T-helper 22 cell (primary cell): ENCODE data around the gene RMI2.
A peak's percentile ranks its signal among the peaks of the same experiment; 100 is the strongest.
"Not testable (repeated sequence)": the region's sequence is repeated elsewhere in the genome, so short reads cannot be mapped to it uniquely, and the experiment has no call there.

Experiments used
- DNase-seq: peaks from one replicate; pipeline ENCODE4 v3.0.0-alpha.2; 2020; ENCODE audit warnings: low read depth

Gene RMI2

DNA sequence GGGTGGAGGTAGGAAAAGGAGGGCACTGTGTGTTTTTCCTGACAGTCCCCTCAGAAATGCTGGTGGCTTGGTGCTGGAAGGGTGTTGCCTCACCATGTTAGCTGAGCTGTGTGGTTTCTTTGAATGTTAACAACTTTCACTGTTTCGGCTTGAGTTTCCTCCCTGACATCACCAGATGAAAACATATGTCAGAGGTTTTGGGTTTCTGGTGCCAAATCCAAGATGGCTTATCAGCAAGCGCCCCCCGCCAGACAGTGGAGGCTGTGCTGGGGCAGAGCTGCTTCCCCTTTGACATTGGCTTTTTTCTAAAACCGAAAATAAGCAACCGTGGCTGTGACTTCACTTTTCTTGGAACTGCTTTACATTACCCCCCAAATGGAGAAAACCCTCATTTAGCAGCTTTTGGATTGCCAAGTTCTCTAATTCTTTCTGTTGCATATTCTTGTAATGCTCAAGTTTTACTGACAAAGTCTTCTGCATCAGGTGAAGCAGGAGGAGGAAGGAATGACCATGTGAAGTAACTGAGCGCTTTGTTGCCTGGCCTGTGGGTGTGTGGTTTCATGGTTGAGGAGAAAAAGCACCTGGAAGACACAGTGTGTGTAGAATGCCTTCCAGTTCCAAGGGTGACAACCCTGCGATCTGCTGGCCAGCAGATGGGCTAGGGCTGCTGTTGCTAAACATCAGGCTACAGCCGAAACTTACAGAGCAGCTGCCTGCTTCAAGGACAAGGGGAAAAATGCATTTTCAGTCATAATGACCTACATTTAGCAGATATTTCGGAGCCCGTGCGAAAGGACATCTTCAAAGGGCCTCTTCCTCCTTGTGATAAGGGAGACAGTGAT, 9.7 kb downstream of the RMI2 start:
- DNase-seq: peak; percentile 47

DNA sequence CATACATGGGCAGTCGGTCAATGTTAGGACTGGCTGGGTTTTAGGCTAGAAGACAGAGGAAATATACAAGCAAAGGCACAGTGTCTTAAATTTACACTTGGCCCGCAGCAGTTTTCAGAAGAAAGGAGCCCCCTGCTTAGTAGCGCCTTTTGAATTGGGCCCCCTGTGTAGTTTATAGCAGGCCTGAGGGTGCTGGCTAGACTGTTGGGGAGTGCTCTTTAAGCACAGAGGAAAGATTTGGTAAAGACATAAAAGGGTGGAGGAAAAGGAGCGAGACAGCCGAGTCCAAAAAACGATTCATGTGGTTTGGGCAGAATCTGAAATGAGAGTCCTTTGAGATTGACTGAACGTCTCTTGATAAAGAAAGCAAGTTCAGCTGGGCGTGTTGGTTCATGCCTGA, 10.6 kb downstream of the RMI2 start:
- no peak for DNase-seq

DNA sequence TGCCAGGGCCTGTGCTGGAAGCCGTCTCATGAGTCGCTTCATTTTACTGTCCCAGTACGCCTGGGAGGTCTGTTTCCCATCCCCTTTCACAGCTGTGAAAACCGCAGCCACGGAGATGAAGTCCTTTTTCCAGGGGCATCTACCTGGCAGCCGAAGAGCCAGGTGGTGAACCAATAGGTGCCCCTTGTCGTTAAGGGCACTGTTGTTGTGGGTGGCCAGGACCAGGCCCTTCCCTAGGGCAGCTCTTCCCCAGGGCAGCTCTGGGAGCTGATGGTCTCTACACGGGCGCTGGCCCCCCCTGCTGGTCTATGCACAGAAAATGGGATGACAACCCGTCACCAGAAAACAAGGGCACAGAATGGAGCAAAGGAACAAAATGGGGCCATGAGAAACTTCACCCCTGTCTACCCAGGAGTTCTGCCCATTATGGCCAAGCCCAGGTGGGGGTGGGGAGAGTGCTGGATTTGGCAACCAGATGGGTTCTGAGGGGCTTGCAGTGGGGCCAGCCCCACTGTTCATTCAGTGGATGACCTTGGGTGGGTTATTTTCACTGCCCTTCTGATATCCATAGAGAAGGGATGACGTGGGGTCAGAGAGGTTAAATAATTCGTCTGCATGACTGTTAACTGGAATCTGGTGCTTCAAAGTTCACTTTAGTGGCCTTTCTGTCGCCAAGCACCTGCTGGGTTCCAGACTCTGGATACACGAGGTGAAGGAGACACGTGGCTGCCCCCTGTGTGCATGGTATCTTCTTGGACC, 11.5 kb downstream of the RMI2 start:
- DNase-seq: no peak

DNA sequence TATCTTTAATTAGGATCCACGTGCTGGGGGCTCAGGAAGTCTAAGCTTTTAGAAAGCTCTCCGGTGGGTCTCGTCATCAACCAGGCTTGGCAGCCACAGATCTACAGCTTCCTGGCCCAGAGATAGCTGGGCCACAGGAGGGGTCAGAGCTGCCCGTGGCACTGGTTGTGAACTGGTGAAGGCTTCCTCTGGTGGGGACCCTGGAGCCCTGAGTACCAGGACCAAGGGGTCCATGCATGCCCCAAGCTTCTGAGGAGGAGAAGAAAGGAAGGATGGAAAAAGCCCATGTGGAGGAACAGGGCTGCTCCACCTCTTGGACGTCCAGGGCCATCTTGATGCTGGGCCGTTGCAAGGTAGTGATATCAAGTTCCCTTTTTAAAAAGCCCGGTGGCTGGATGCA, 13.3 kb downstream of the RMI2 start:
- DNase-seq: no peak

DNA sequence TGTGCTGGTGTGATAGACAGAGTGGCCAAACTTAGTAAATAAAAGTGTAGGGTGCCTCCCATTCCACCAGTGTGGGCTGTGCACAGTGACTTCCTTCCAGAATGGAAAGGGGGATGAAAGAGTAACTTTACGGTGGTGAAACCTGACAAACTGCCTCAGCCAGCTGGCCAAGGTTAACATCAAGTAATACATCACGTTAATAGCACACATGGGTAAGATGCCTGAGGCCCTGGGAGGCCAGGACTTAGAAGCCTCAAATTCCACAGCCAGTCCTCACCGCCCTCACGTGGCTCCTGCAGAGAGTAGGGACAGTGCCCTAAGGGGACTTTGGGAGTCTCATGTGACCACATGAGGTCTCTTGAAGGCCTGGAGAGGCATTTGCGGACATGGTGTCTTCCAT, 14.1 kb downstream of the RMI2 start:
- no peak for DNase-seq

DNA sequence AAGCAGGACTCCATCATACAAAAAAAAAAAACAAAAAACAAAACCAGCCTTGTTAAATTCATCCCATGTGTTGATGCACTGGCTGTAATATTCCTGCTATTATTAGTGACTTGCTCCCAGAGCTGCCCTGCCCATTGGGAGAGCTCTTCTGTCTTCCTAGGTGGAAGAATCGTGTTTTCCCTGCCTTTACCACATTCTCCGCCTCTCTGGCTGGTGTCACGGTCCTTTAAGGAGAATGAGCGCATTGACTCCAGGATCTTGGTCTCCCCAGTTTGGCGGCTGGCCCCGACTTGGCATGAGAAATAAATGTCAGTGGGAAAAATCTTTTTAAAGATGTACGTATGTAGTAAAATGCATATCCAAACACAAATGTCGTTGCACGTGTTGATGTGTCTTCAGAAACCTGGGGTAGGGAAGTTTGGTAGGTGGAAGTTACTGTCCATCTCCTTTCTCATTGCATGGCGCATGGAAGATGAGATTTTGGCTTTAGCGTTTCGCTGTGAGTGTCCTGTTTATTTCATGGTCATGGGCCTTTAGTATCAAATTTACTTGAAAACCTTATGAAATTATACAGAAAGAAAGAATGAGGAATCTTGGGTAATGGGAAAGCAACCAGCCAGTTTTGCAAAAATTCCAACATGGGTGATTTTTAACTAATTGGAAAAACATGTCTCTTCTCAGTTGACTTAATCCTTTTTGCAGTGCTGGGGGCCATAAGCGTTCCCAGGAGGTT, 15.5 kb downstream of the RMI2 start:
- DNase-seq: no peak

DNA sequence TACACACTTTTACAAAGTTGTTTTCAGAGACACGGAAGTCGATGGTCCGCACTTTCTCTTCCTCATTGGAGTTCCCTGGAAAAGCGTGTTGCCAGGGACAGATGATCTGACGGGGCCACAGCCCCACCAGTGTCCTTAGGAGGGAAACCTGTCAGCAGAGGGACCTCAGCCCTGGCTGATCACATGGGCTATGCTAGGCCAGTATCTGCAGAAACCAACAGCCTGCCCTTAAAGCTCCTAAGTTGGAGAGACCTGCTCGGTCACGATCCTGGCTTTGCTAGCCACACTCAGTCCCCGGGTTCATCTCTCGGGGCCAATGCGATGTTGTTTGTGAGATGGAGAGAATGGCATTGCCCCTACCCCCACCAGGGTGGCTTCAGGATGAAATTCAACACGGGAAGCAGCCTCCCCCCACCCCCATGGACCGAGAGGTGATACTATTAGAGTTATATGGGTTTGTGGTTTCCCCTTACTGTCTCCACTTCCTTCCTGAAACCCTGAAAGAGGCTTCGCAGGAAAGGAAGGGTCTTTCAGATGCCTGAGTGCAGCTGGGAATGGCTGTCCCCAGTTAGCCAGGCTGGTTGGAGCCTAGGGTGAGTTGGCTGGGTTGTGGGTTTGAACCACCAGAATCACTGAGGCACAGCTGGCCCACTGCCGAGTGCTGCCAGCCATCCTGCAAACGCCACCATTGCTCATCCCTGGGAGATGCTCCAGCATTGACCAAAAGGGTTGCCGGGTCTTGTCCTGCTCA, 16.6 kb downstream of the RMI2 start:
- DNase-seq: no peak

DNA sequence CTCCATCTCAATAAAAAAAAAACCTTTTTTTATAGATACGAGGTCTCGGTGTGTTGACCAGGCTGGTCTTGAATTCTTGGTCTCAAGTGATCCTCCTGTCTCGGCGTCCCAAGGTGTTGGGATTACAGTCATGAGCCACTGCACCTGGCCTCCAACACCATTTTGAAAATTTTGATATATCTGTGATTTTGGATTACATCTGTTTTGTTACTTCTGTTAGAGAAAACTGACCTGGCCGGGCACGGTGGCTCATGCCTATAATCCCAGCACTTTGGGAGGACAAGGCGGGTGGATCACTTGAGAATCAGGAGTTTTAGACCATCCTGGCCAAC, 18.6 kb downstream of the RMI2 start:
- DNase-seq: no peak

DNA sequence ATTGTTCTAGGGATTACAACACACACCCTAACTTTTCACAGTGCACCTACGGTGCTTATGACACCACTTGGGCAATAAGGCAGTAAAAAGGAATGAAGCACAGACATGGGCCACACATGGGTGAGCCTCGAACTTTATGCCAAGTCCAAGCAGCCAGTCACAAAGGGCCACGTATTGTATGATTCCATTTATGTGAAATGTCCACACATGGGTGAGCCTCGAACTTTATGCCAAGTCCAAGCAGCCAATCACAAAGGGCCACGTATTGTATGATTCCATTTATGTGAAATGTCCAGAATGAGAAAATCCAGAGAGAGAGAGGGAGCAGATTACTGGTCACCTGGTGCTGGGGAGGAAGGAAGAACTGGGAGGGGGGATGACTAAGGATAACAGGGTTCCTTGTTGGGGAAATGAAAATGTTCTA, 22.2 kb downstream of the RMI2 start:
- DNase-seq: no peak

DNA sequence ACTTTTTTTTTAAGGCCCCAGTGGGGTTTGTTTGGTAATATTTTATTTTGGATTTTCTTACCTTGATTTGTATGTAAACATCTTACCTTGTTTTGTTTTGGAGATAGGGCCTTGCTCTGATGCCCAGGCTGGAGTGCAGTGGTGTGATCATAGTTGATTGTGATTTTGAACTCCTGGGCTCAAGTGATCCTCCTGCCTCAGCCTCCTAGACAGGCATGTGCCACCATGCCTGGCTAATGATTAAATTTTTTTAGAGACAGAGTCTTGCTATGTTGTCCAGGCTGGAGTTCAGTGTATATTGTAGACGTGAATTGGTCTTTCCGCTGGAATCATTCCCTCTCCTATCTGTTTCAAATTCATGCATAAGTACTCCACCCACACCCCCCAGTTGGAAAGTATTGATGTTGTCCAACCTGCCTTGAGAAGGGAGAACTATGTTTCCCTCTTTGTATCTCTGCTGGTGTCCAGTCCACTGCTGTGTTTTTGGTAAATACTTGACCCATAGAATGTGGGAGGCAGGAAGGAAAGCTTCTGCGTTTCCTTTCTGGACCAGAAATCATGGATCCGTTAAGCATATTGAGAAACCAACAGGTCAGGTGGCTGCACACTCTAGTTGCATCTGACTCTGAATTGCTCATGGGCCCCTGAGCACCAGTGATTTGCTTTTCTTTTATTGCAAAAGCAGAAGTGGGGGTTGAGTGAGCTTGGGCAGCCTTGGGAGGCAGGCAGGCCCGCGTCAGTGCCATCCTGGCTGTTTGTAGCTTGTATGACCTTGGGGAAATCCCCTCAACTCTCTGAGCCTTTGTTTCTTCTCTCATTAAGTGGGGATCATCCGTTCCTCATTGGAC, 25.0 kb downstream of the RMI2 start:
- no peak for DNase-seq

DNA sequence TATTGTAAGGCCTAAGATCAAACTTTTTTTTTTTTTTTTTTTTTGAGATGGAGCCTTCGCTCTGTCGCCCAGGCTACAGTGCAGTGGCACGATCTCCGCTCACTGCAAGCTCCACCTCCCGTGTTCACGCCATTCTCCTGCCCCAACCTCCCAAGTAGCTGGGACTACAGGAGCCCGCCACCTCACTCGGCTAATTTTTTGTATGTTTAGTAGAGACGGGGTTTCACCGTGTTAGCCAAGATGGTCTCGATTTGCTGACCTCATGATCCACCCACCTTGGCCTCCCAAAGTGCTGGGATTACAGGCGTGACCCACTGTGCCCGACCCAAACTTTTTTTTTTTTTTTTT, 25.6 kb downstream of the RMI2 start:
- DNase-seq: not testable (repeated sequence)

DNA sequence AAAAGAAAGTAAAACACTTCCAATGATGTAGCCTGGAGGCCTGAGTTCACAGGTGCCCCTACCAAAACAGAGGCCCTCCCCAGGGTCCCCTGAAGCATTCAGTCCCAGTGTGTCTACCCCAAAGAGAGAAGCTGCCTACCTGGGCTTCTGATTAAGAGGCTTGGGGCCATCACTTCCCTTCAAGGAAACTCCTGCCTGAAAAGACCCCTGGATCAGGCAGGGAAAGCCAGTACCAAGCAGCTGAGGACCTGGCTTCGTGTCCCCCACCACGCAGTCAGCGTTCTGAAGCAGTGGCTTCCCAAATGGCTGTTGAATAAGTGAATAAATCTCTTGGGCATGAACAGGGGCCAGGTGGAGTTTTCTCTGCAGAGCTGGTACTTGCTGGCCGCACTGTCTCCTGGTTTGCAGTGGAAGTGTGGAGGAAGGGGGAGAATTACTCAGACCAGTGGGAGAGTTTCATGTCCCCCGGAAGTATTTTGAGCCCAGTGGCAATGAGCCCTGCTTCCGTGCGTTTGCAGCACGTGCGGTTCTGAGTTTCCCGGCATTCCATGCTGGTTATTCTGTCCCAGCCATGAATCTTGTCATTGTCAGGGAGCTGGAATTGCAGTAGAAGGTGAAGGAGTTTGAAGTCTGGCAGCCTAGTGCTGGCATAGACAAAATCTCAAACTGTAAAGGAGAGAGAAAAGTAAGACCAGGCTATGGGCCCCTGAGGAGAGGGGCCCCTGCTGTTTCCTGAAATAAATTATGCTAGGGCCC, 27.0 kb downstream of the RMI2 start:
- DNase-seq: no peak

DNA sequence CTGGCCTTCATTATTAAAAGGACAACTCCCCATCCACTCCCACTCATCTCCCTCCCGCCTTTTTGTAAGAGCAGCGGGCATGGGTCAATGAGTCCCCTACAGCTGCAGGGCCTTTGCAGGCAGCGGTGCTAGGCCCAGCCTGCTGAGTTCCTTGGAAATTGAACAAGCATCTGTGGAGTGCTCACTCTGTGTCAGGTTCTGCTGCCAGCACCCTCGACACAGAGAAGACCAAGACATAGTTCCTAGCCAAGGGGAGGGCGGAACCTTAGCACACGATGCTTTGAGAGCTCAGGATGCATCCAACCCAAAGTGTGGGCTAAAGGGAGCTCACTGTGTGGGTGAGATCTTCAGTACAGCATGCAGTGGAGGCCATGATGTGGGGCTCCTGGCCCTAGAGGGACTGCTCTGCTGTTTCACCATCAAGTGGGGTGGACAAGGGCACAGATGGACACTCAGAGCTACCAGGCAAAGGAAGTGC, 27.6 kb downstream of the RMI2 start:
- no peak for DNase-seq

DNA sequence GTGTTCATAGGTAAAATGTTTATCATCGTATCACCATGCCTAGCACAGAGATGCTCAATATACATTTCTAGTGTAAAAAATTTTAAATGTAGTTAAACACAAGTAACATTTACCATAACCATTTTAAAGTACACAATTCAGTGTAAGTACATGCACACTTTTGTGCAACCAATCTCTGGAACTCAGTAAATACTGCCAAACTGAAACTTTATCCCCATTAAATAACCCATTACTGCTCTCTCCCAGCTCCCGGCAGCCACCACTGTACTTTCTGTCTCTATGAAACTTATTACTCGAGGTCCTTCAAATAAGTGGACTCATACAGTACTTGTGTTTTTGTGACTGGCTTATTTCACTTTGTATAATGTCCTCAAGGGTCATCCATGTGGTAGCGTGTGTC, 29.0 kb downstream of the RMI2 start:
- DNase-seq: no peak

DNA sequence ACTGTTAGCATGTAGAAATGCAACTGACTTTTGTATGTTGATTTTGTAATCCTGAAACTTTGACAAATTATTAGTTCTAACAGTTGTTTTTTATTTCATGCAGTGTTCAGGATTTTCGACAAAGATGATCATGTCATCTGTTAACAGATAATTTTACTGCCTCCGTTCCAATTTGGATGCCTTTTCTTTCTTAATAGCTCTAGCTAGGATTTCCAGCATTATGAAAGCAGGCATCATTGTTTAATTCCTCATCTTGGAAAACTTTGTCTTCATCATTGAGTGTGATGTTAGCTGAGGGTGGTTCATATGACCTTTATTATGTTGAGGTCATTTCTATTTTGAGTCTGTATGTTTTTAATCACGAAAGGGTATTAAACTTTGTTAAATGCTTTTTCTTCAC, 31.9 kb downstream of the RMI2 start:
- DNase-seq: no peak

DNA sequence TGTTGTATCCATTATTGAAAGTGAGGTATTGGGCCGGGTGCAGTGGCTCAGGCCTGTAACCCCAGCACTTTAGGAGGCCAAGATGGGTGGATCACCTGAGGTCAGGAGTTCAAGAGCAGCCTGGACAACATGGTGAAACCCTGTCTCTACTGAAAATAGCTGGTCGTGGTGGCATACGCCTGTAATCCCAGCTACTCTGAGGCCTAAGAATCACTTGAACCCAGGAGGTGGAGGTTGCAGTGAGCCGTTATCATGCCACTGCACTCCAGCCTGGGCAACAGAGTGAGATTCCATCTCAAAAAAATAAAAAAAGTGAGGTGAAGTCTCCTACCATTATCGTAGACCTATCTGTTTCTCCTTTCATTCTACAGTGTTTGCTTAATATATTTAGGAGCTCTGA, 33.7 kb downstream of the RMI2 start:
- not testable (repeated sequence) for DNase-seq

DNA sequence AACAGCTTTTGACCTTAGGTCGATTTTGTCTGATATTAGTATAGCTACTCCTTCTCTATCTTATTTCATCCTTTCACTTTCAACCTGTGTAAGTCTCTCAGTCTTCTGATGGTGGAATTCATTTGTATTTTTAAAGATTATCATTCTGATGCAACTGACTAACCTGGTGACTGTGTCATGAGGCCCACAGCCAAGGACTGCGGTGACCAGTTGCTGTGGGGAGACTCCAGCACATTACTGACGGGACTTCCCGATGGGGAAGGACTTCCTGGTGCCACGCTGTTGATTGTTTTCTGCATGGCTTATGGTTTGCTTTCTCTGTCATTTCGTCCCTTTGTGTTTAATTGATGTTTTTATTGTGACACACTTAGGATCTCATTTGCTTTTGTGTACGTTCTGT, 34.2 kb downstream of the RMI2 start:
- peak; percentile 44 for DNase-seq

DNA sequence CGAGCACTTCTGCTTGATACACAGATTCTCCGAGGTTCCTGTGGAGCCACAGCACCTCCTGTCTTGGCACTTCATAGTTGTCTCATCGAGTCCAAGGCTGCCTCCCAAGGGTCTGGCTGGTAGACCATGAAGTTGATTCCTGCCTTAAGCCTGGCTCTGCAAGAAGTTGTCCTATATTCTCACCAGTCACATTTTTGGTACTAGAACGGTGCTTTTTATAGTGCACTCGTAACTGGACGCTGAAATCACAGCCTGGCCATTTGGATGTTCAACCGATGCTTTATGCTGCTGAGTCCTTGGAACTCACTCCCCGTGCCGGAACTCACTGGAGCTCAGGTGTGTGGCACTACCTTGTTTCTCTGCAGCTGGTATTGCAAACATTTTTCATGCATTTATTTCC, 35.6 kb downstream of the RMI2 start:
- DNase-seq: no peak

DNA sequence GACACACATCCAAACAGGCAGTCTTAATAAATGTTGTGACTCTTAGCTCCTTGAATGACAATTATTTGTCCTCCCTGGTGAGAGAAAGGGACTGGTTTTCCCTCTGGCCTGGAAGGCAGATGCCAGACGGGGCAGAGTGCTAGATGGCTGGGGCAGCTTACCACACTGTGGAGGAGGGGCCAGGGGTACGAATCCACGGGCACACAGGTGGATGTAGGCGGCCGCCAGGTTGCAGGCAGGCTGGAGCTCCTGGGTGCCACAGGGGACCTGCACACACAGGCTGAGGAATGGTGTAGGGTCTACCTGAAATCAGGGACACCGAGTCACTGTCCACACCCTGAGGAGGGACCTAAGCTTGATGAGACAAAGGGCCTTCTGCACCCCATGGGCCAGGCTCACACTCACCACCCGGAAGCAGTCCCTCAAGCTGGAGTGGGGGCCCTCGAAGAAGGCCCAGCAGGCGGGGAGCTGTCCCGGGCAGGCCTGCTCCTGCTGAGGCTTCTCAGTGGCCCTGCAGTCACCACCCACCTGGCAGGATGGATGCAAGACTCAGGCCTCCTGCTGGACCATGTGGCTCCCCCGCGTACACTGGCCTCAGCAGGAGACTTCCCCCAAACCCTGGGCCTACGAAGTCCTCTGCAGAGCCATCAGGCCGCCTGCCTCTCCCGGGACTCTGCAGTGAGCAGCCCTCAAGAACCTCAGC, 38.4 kb downstream of the RMI2 start:
- no peak for DNase-seq
